ENCODE results near the gene SPACA9. TPM values are rescaled to one million over a fixed set of nuclear protein-coding genes. Genes with fewer than 3 reads are reported as not detected.

Gene SPACA9
- total RNA-seq, 1 donor from 2014 or later, result 1.0 TPM

- DNase-seq (ENCODE audit: low read depth in 2 of 2), result no peak
Observed at GRCh38 chr9:132894346-132894745, 15.6 kb downstream of the SPACA9 start.

GRCh38 chr9:132894862-132895835 lies 16.5 kb downstream of the SPACA9 start:
- DNase-seq (ENCODE audit: low read depth in 2 of 2), result no peak

- DNase-seq (ENCODE audit: low read depth in 2 of 2), result no peak
Observed at GRCh38 chr9:132896264-132896663, 17.6 kb downstream of the SPACA9 start.

- no peak for DNase-seq (ENCODE audit: low read depth in 2 of 2)
Observed at GRCh38 chr9:132896906-132897305, 18.2 kb downstream of the SPACA9 start.

GRCh38 chr9:132898051-132898450 lies 19.4 kb downstream of the SPACA9 start:
- DNase-seq (ENCODE audit: low read depth in 2 of 2), result no peak

GRCh38 chr9:132901858-132902831 lies 23.4 kb downstream of the SPACA9 start:
- peak; percentile 72 to 77 for DNase-seq (ENCODE audit: low read depth in 2 of 2)

- no peak for DNase-seq (ENCODE audit: low read depth in 2 of 2)
Observed at GRCh38 chr9:132903574-132904492, 25.1 kb downstream of the SPACA9 start.

GRCh38 chr9:132905726-132906125 lies 27.0 kb downstream of the SPACA9 start:
- DNase-seq (ENCODE audit: low read depth in 2 of 2), result no peak

GRCh38 chr9:132908635-132909034 lies 29.9 kb downstream of the SPACA9 start:
- DNase-seq (ENCODE audit: low read depth in 2 of 2), result no peak

- DNase-seq (ENCODE audit: low read depth in 2 of 2), result no peak
Observed at GRCh38 chr9:132909311-132909710, 30.6 kb downstream of the SPACA9 start.

- DNase-seq (ENCODE audit: low read depth in 2 of 2), result no peak
Observed at GRCh38 chr9:132910376-132910775, 31.7 kb downstream of the SPACA9 start.

GRCh38 chr9:132912131-132912530 lies 33.4 kb downstream of the SPACA9 start:
- DNase-seq (ENCODE audit: low read depth in 2 of 2), result no peak

- no peak for DNase-seq (ENCODE audit: low read depth in 2 of 2)
Observed at GRCh38 chr9:132914924-132915323, 36.2 kb downstream of the SPACA9 start.

GRCh38 chr9:132919614-132920268 lies 41.0 kb downstream of the SPACA9 start:
- no peak for DNase-seq (ENCODE audit: low read depth in 2 of 2)

- peak in 1 of 2 donors; percentile 63 for DNase-seq (ENCODE audit: low read depth in 2 of 2)
Observed at GRCh38 chr9:132923346-132923902, 44.7 kb downstream of the SPACA9 start.

- DNase-seq (ENCODE audit: low read depth in 2 of 2), result no peak
Observed at GRCh38 chr9:132927704-132928103, 49.0 kb downstream of the SPACA9 start.

- DNase-seq (ENCODE audit: low read depth in 2 of 2), result no peak
Observed at GRCh38 chr9:132931178-132931735, 52.6 kb downstream of the SPACA9 start.

- no peak for DNase-seq (ENCODE audit: low read depth in 2 of 2)
Observed at GRCh38 chr9:132935026-132935425, 56.3 kb downstream of the SPACA9 start.

- peak in 1 of 2 donors; percentile 27 for DNase-seq (ENCODE audit: low read depth in 2 of 2)
Observed at GRCh38 chr9:132937463-132937901, 58.8 kb downstream of the SPACA9 start.

GRCh38 chr9:132939169-132939568 lies 60.5 kb downstream of the SPACA9 start:
- no peak for DNase-seq (ENCODE audit: low read depth in 2 of 2)
